Hematopoietic multipotent progenitor cell treated with erythropoietin and hydrocortisone succinate and interleukin-3 and kit ligand, for 17 days (in vitro differentiated cells): ENCODE measurements around the gene CCR3.

Experiments
- DNase-seq: peaks from one replicate; pipeline ENCODE4 v3.0.0-alpha.2; 2015; ENCODE audit warnings: low spot score

CCR3 gene

GRCh38 chr3:46298871-46299607 lies 56.8 kb downstream of the CCR3 start:
- no peak for DNase-seq

- DNase-seq: no peak
Measured at GRCh38 chr3:46299608-46300460, 57.6 kb downstream of the CCR3 start.

- no peak for DNase-seq
Measured at GRCh38 chr3:46300461-46300789, 58.2 kb downstream of the CCR3 start.

GRCh38 chr3:46301122-46301835 lies 59.0 kb downstream of the CCR3 start:
- DNase-seq: no peak

GRCh38 chr3:46303240-46303639 lies 61.0 kb downstream of the CCR3 start:
- no peak for DNase-seq

- DNase-seq: no peak
Measured at GRCh38 chr3:46304739-46305138, 62.5 kb downstream of the CCR3 start.

- DNase-seq: no peak
Measured at GRCh38 chr3:46312991-46313390, 70.7 kb downstream of the CCR3 start.

- DNase-seq: no peak
Measured at GRCh38 chr3:46314517-46314916, 72.3 kb downstream of the CCR3 start.

- no peak for DNase-seq
Measured at GRCh38 chr3:46316206-46316605, 73.9 kb downstream of the CCR3 start.
